DLD1 (cell line): ENCODE measurements around the gene ZP1.

Source experiments
- in situ Hi-C: cut with HindIII; loops from 2 replicates; pipeline ENCODE4 v1.10.0; 2017; ENCODE audit warnings: low sequenced_read_pairs

Gene ZP1

GRCh38 chr11:60922906-60923305 is 55.6 kb downstream of the ZP1 start:
- in situ Hi-C loops: no loop called here

GRCh38 chr11:60923326-60923725 is 56.0 kb downstream of the ZP1 start:
- in situ Hi-C loops: no loop called here

GRCh38 chr11:60923800-60924109 is 56.4 kb downstream of the ZP1 start:
- in situ Hi-C loops: no loop called here

DNA sequence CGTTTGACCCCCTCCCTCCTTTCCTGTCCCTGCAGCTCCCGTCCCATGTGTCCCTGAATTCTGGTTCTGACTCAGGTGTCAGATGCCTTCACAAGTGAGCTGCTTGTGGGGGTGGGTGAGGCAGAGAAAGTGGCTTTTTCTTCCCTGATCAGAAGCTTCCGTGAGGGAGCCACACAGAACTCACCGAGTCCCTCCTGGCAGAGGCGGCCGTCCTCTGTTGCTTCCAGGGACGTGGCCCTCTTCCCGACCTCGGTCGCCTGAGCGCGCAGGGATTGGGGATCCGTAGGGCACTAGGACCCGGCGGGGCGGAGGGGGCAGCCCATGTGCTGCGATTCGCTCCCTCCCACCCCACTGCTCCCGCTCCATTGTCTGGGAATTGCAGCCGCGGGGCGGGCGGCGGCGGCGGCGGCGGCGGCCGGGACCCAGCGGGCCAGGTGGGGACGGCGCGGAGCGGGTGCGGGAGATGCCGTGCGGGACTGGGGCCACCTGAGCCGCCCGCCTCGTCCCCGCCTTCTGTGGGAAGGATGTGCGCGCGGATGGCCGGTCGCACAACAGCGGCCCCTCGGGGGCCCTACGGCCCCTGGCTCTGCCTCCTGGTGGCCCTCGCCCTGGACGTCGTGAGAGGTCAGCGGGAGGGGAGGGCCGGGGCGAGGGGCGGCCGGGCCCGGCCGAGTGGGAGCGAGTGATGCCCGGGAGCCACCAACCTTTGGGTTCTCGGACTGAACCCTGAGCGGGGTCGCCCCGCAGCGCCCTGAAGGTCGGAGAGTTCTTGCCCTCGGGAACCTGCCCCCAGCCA is 57.0 kb downstream of the ZP1 start, which contains the start of gene TMEM132A:
TSS of gene TMEM132A (plus strand) at position 351 of the 796 bp plus-strand sequence. CDS start at position 525, 174 bp downstream.
- in situ Hi-C loops: no loop called here
